Measurements from ENCODE around the gene NSUN3. TPM values are rescaled to one million over a fixed set of nuclear protein-coding genes. Genes with fewer than 3 reads are reported as not detected.

NSUN3 gene
- total and polyA plus RNA-seq, 10 of the 15 experiments (the other 5 are each of a cell fraction or from before 2014, with no cell fraction given) = 9.1 to 20.3 (median 11.7) TPM

DNA sequence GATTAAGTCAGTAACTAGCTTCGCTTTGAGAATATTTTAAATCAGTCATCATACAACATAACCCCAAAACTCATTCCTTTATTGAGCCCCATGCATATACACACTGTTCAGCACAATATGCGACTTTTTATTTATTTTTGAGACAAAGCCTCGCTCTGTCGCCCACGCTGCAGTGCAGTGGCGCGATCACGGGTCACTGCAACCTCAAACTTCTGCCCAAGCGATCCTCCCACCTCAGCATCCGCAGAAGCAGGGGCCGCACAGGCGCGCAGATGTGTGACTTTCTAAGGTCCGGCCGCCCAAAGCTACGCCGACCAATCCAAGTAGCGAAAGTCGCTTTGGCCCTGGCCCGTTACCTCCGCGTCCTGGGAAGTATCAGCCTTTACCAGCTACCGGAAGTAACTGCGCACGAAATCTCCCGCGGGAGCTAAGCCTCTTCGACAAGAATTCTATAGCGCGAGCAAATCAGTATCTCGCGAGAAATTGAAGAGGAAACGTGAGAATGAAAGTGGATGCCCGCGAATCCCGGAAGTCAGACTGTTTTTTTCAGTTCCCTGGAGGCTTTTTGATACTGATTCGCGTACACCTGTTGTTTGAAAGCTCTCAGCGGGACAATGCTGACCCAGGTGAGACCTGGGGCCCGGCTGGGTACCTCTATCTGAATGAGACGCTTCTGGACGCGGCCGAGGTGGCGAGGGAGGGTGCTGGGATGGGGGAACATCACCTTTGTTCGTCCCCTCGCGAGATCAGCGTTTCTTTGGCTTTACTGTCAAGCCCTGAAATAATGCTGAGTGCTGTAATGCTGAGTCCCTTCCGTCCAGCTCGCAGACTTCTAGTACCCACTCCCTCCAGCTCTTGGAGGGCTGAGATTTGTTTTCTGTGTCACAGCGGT is at the start of gene NSUN3, which contains the start of gene DHFR2 (continued):
- 0 out of 2 replicates have a peak, but pooled peaks have one; percentile 10 for TF ChIP-seq CEBPZ (IDR thresholded peaks at IDR 0.05; ENCODE audit: low read depth, low read length)
- TF ChIP-seq PKNOX1 (IDR thresholded peaks at IDR 0.05) = peak; percentile 16; the same call in 1 of the 2 replicates
- TF ChIP-seq NFYA (IDR thresholded peaks at IDR 0.05; ENCODE audit: borderline replicate concordance, low read depth, low read length) = no peak
- no peak for TF ChIP-seq CHD4 (IDR thresholded peaks at IDR 0.05)
- TF ChIP-seq NBN (IDR thresholded peaks at IDR 0.05) = peak; percentile 81
- no peak; the same call in 2 of the 3 replicates for TF ChIP-seq POU2F2 (IDR thresholded peaks at IDR 0.05; ENCODE audit: borderline replicate concordance, low read depth, low read length)
- TF ChIP-seq BACH1 (IDR thresholded peaks at IDR 0.05; ENCODE audit: borderline replicate concordance) = peak; percentile 42
- no peak for TF ChIP-seq LARP7 (IDR thresholded peaks at IDR 0.05)
- TF ChIP-seq BCL11A (IDR thresholded peaks at IDR 0.05; ENCODE audit: low read depth, low read length) = no peak
- TF ChIP-seq, protein P1, sequence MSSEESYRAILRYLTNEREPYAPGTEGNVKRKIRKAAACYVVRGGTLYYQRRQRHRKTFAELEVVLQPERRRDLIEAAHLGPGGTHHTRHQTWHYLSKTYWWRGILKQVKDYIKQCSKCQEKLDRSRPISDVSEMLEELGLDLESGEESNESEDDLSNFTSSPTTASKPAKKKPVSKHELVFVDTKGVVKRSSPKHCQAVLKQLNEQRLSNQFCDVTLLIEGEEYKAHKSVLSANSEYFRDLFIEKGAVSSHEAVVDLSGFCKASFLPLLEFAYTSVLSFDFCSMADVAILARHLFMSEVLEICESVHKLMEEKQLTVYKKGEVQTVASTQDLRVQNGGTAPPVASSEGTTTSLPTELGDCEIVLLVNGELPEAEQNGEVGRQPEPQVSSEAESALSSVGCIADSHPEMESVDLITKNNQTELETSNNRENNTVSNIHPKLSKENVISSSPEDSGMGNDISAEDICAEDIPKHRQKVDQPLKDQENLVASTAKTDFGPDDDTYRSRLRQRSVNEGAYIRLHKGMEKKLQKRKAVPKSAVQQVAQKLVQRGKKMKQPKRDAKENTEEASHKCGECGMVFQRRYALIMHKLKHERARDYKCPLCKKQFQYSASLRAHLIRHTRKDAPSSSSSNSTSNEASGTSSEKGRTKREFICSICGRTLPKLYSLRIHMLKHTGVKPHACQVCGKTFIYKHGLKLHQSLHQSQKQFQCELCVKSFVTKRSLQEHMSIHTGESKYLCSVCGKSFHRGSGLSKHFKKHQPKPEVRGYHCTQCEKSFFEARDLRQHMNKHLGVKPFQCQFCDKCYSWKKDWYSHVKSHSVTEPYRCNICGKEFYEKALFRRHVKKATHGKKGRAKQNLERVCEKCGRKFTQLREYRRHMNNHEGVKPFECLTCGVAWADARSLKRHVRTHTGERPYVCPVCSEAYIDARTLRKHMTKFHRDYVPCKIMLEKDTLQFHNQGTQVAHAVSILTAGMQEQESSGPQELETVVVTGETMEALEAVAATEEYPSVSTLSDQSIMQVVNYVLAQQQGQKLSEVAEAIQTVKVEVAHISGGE (CRISPR knock-in tag; IDR thresholded peaks at IDR 0.05) = no peak
- TF ChIP-seq YY1 (IDR thresholded peaks at IDR 0.05; ENCODE audit: low read depth, low read length) = no peak; the same call in 1 of the 2 replicates
- peak; percentile 67; the same call in 1 of the 2 replicates for TF ChIP-seq NFIC (IDR thresholded peaks at IDR 0.05; ENCODE audit: low read depth, low read length)
- peak; percentile 73; the same call in 1 of the 2 replicates for TF ChIP-seq CREB1 (IDR thresholded peaks at IDR 0.05; ENCODE audit: low read depth)
- TF ChIP-seq RUNX3 (IDR thresholded peaks at IDR 0.05; ENCODE audit: low read length) = peak; percentile 72
- TF ChIP-seq HDGF (IDR thresholded peaks at IDR 0.05) = peak; percentile 38; the same call in 1 of the 2 replicates
- TF ChIP-seq IRF4 (IDR thresholded peaks at IDR 0.05; ENCODE audit: low read depth, low read length) = peak; percentile 17; the same call in 1 of the 2 replicates
